Nephron (organoid): ENCODE data around the gene HEATR5A.

Source experiments
- H3K27ac Mint-ChIP-seq, 3 experiments: 2 replicates each; pipeline ENCODE4 v1.8.0; 2020; ENCODE audit warnings: mixed read lengths in 3 of 3, mild to moderate bottlenecking in 2 of 3, moderate library complexity in 1 of 3
- H3K27me3 Mint-ChIP-seq: 2 replicates; pipeline ENCODE4 v1.8.0; 2021; ENCODE audit warnings: low read depth, mild to moderate bottlenecking, moderate library complexity, mixed read lengths
- H3K36me3 Mint-ChIP-seq: 2 replicates; pipeline ENCODE4 v1.8.0; 2020; ENCODE audit warnings: low read depth, mixed read lengths
- H3K4me1 Mint-ChIP-seq: 2 replicates; pipeline ENCODE4 v1.8.0; 2020; ENCODE audit warnings: mixed read lengths
- H3K4me3 Mint-ChIP-seq, 3 experiments: 2 replicates each; pipeline ENCODE4 v1.8.0; 2020; ENCODE audit warnings: mild to moderate bottlenecking in 3 of 3, mixed read lengths in 3 of 3, moderate library complexity in 2 of 3
- H3K9me3 Mint-ChIP-seq: 2 replicates; pipeline ENCODE4 v1.8.0; 2020; ENCODE audit warnings: mixed read lengths
- CTCF ChIP-seq, 3 experiments: fragments of 200-600 bp; sonication (generic); IDR thresholded peaks; one replicate each; pipeline ENCODE4 v1.5.0; 2021; ENCODE audit warnings: antibody characterized with exemption in 3 of 3; ENCODE audit not compliant: unreplicated experiment in 3 of 3

Gene HEATR5A

DNA sequence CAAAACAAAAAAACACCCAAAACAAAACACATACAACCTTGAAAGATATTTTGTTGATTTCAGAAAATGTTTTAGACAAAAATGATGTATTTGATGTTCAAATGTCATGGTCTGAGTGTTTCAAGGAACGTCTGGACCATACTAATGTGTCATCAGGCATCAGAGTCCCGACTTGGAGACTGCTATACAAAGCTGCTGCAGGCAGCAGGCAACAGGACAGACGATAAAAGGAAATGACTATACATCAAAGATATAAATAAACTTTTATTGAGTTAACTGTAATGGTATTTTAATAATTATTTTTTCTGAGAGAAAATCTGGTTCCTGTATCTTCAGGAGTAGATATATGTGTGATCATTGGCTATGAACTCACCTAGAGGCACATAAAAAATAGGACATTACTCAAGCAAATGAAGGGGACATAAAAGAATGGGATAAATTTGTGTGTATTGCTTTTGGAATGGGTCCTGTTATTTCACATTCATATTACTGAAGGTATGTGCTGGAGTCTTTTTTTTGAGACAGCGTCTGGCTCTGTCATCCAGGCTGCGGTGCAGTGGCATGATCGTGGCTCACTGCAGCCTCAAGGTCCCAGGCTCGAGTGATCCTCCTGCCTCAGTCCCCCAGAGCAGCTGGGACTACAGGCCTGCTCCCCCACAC is 125.5 kb downstream of the HEATR5A start:
- Mint-ChIP-seq H3K27ac (no peak overlapping the region), H3K4me1 (peaks cover 15% of the 10 kb centered on the region), H3K27me3 (no peaks in the 10 kb centered on the region), H3K36me3 (peaks cover 16% of the 10 kb centered on the region), H3K9me3 (no peaks in the 10 kb centered on the region), H3K4me3 (no peak overlapping the region)
- no peak for TF ChIP-seq CTCF (IDR thresholded peaks at IDR 0.05; ENCODE audit: unreplicated experiment in 3 of 3)

GRCh38 chr14:31292937-31293616 is 127.3 kb downstream of the HEATR5A start:
- Mint-ChIP-seq H3K4me1 (peaks cover 5% of the 10 kb centered on the region), H3K36me3 (peaks cover 8% of the 10 kb centered on the region), H3K27me3 (no peaks in the 10 kb centered on the region), H3K4me3 (no peak overlapping the region), H3K27ac (no peak overlapping the region), H3K9me3 (no peaks in the 10 kb centered on the region)
- no peak for TF ChIP-seq CTCF (IDR thresholded peaks at IDR 0.05; ENCODE audit: unreplicated experiment in 3 of 3)

GRCh38 chr14:31291210-31291609 is 129.1 kb downstream of the HEATR5A start:
- H3K27ac Mint-ChIP-seq, result no peak overlapping the region
- peaks cover 6% of the 10 kb centered on the region for H3K27me3 Mint-ChIP-seq
- no peak overlapping the region for H3K4me3 Mint-ChIP-seq
- H3K4me1 Mint-ChIP-seq, result peaks cover 8% of the 10 kb centered on the region
- peaks cover 8% of the 10 kb centered on the region for H3K36me3 Mint-ChIP-seq
- H3K9me3 Mint-ChIP-seq, result no peaks in the 10 kb centered on the region
- no peak for TF ChIP-seq CTCF (IDR thresholded peaks at IDR 0.05; ENCODE audit: unreplicated experiment in 3 of 3)

DNA sequence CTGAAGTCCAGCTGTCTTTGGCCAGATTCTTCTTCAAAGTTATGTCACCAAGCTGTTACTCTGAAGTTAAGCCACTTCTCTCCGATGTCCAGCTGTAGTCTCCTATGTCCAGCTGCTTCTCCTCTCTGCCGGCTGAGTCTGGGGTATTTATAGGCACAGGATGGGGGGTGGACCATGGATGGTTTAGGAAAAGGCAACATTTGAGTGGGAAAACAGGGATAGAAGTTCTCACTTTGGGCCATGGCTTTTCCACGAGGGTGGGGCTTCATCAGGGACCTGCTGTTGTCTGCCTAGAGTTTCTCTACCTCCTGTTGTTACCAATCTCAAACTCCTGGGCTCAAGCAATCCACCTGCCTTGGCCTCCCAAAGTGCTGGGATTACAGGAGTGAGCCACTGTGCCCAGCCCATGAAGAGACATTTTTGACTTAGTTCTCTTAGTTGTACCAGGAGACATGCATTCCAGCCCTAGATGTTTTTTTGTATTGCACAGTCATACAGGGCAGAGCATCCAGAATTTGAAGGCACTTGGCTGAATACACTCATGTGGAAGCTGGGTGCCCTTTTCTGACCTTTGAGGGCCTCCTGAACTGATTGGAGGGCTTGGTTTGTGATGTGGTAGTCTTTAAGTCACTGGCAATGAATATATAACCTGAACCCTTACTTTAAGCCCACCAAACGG is 132.9 kb downstream of the HEATR5A start:
- H3K4me1 Mint-ChIP-seq, result peaks cover 8% of the 10 kb centered on the region
- no peak overlapping the region for H3K4me3 Mint-ChIP-seq
- H3K9me3 Mint-ChIP-seq, result no peaks in the 10 kb centered on the region

DNA sequence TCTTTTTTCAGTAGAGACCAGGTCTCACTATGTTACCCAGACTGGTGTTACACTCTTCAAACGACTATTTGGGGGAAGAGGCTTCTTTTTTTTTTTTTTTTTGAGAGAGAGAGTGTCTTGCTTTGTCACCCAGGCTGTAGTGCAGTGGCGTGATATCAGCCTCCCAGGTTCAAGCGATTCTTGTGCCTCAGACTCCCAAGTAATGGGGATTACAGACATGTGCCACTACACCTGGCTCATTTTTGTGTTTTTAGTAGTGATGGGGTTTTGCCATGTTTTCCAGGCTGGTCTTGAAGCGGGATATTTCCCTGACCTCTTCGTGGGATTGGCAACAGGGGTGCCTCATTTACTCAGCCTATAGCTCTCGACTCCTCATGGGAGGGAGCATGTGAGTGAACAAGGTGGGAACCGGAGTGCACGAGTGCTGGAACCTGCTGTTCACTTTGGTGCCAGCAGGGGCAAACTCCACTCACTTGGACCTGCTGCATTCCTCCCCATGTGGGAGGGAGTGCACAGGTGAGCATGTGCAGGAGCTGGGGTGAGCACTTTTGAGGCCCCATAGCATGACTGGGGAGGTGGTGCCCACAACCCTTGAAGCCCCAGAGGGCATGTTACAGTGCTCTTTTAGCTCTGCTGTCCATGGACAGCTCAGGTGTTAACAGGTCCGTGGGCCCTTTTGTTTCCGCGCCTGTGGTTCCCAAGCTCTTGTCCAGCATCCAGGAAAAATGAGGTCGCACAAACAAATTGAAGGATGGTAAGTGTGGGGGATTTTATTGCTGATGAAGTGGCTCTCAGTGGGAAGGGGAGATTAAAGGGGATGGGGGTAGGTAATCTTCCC is 133.7 kb downstream of the HEATR5A start:
- TF ChIP-seq CTCF (IDR thresholded peaks at IDR 0.05; ENCODE audit: unreplicated experiment in 3 of 3), result peak; percentile 9 to 42 (median 40)
- no peak overlapping the region for H3K27ac Mint-ChIP-seq
- no peak overlapping the region for H3K4me3 Mint-ChIP-seq
- no peaks in the 10 kb centered on the region for H3K9me3 Mint-ChIP-seq
- H3K36me3 Mint-ChIP-seq, result peaks cover 4% of the 10 kb centered on the region
- H3K27me3 Mint-ChIP-seq, result peaks cover 6% of the 10 kb centered on the region
- H3K4me1 Mint-ChIP-seq, result peaks cover 8% of the 10 kb centered on the region

More for the DNA sequence above, 132.9 kb downstream of the HEATR5A start:
- Mint-ChIP-seq H3K27ac (no peak overlapping the region), H3K36me3 (peaks cover 4% of the 10 kb centered on the region), H3K27me3 (peaks cover 6% of the 10 kb centered on the region)
- no peak for TF ChIP-seq CTCF (IDR thresholded peaks at IDR 0.05; ENCODE audit: unreplicated experiment in 3 of 3)
